ENCODE measurements around the gene PLCB1.

Gene PLCB1

DNA sequence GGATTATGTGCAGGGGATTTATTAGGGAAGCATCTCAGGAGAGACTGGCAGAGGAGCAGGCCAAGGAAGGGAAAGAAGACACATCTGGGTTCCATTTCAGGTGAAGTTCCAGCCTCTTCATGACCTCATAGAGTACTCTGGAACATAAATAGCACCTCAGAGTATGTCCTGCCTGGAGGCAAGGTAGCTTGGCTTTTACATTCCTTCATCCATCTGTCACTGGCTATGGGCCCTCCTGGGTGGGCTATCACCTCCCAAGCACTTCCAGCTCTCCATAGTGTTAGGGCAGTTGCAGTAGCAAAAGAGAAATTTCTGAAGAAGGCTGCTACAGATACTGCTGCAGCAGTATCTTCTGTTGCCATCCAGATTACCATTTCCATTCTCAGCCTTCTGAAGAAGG, 116.0 kb downstream of the PLCB1 start:
- DNase-seq, result no peak

DNA sequence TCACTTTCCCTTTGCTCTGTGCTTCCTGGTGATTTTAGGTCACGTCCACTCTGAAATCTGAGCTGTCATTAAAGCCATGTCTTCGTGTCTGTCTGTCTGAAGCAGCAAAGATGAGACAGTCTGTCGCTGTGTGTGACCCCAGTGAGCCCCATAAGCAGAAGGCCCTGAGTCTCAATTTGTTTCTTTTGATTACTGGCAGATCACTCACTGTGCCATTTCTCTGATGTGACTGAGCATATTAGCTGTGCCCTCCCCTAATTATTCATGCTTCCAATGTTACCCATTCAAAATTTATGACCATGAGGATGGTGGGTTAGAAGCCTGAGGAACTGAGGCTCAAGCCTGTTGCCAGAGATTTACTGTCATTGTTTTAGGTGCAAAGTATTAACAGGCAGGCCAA, 117.6 kb downstream of the PLCB1 start:
- DNase-seq, result no peak

GRCh38 chr20:8250539-8251200, 118.6 kb downstream of the PLCB1 start:
- DNase-seq, result no peak

- DNase-seq, result no peak
These were observed 119.1 kb downstream of the PLCB1 start for GRCh38 chr20:8251201-8251575.

DNA sequence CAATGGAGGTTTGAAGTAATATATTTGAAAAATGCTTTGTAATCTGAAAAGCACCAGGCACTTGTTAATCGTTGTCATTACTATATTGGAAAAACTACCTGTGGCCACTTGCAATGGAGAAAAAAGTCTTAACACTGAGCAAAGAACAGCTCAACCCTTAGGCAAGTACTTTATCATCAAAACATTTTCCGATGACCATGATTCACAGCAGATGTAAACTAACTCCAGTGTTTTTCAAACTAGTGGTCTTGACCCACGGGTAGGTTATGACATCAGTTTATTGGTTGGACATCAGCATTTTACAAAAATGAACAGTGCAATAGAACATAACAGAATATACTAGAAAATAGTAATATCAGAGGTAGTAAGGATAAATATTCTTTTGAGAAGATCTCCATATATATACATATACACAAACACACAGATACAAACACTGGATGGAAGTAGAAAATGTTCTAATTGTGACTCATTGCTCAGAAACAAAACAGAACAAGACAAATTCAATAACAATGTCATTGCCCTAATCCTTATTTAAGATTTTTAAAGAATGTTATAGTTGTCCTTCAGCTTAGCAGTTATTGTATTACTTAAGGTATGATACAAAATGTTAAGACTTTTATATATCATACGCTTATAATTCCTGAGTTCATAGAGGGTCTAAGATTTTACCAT, 123.0 kb downstream of the PLCB1 start:
- no peak for DNase-seq

DNA sequence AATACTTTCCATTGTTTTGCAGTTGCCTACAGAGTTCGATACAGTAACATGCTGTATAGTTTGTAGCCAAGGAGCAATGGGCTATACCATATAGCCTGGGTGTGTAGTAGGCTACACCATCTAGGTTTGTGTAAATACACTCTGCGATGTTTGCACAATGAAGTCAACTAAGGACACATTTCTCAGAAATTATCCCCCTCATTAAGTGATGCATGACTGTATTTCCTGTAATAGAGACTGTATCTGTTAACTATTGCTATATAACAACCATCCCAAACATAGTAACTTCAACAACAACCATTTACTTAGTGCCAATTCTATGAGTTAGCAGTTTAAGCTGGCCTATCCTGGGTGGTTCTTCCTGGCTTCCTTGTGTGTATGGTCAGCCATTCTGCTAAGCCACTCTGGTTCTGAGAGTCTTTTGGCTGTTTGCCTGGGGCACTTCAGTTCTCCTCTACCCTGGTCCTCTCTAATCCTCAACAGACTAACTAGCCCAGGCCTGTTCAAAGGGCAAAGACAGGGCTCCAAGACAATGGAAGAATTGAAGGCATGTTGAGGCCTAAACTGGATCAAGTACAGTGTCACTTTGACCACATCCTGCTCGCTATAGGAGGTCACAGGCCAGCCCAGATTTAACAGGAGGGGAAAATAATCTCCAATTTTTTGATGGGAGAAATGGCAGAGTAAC, 124.0 kb downstream of the PLCB1 start:
- DNase-seq, result no peak

DNA sequence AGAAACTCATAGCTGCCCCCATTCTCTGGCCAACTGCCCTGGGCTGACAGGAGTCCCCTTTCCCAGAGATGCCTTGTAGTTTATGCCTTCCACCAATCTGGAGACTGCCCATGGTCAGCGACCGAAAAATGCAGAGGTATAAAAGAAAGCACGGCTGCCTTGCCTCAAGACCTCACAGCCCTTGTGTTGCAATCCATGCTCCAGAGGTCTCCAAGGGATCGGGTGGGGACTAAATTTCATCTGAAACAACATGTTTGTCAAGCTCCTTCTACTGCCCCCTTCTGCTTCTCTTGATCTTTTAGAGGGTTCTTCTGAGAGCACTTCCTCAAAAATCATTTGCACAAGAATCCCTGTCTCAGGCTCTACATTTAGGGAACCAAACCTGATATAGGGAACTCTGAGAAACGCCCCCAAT, 128.8 kb downstream of the PLCB1 start:
- no peak for DNase-seq

DNA sequence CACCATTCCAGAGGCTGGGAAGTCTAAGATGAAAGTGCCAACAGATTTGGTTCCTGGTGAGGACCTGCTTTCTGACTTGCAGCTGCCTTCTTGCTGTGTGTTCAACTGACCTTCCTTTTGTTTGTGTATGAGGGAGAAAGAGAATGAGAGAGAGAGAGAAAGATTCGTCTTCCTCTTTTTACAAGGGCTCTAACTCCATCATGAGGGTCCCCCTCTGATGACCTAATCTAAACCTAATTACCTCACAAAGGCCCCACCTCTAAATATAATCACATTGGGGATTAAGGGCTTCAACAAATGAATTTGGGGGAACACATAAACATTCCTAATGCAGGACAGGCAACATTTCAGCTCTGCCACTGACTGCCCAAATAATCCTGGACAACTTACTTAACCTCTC, 130.7 kb downstream of the PLCB1 start:
- no peak for DNase-seq

- DNase-seq, result no peak
These were observed 133.5 kb downstream of the PLCB1 start for GRCh38 chr20:8265588-8265987.

DNA sequence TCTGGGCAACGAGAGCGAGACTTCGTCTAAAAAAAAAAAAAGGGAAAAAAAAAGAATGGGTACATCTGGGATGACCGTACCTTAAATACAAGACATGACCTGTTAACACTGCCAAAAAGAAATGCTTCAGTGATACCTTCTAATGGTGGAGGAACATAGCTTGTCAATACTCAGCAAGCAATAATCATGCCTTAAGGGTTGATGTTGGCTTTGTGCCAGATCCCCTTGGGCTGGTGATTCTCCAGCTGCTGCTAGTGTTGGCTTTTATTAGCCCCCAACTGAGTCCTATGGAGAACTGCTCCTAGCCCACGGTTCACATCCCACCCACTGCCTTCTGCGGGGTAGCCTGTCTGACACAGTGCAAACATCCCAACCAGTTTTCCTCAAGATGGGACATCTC, 134.9 kb downstream of the PLCB1 start:
- no peak for DNase-seq

GRCh38 chr20:8271727-8272126, 139.7 kb downstream of the PLCB1 start:
- DNase-seq, result no peak

GRCh38 chr20:8272766-8273165, 140.7 kb downstream of the PLCB1 start:
- no peak for DNase-seq

DNA sequence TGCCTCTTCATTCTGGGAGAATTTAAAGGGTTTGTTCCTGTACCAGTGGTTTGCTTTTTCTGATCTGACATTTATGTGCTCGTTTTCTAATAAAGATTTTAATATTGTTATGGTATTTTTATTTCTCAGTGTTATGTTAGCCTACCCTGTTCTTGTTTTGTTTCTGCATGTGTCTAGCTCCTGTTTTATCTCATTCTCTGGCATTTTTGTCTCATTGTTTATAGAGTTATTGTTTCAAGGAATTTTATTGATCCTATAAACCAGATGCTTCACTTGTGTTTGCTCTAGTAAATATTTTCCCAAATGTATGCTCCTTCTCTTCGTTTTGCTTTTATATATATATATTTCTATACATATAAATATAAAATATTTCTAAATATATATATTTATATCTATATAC, 152.8 kb downstream of the PLCB1 start:
- no peak for DNase-seq

- no peak for DNase-seq
These were observed 155.3 kb downstream of the PLCB1 start for GRCh38 chr20:8287340-8287739.

DNA sequence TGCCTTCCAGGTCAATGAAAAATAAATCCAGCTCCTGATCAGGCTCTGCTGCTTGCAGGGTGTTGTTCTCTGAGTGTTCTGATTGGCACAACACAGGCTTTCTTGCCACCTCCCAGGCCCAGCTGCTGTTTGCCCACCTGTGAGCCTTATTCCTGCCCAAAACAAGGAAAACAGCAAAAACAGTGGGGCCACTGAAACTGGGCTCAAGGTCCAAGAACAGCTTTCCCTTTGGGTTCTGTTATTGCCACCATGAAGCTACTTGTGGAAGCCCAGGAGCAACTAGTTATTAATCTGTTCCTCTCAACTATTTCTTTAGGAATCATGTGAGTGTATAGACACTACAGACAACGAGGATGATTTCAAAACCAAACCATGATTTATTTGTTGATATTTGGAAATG, 159.1 kb downstream of the PLCB1 start:
- no peak for DNase-seq

- no peak for DNase-seq
These were observed 159.8 kb downstream of the PLCB1 start for GRCh38 chr20:8291873-8292272.

- no peak for DNase-seq
These were observed 160.7 kb downstream of the PLCB1 start for GRCh38 chr20:8292793-8293192.

DNA sequence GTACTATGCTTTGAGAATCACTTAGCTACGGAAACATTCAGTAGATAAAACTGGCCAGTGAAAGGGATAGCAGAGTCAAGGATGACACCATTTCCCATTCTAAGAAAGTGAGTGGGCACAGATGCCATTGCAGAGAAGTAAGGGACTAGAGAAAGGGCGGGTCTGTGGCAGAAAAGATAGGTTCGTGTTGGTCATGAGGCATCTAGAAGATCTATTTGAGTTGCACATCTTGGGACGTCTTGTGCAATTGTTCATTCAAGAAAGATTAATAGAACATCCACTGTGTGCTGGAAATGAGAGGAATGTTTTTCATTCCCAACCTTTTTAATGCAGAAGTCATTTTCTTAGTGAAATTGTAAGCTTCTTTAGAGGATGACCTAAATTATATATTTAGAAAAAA, 161.7 kb downstream of the PLCB1 start:
- DNase-seq, result no peak

DNA sequence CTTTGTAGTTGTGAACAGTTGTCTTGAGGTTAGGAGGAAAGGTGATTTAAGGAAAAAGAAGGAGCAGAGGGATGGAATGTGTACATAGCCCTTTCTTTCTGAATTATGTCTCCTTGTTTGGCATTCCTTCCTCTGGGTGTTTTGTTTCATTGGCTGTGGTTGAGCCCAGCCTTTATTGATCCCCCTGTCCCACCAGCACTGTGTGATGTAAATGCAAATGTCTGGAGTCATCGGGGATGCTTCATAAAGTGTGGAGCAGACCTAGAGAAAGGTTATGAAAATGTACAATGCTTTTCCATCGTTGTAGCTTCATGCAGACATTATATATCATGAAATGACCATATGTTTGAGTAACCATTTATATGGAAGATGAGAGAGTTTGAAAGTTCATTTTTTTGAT, 164.5 kb downstream of the PLCB1 start:
- DNase-seq, result no peak

- DNase-seq, result no peak
These were observed 166.5 kb downstream of the PLCB1 start for GRCh38 chr20:8298426-8299043.

GRCh38 chr20:8299921-8300320, 167.9 kb downstream of the PLCB1 start:
- DNase-seq, result no peak

DNA sequence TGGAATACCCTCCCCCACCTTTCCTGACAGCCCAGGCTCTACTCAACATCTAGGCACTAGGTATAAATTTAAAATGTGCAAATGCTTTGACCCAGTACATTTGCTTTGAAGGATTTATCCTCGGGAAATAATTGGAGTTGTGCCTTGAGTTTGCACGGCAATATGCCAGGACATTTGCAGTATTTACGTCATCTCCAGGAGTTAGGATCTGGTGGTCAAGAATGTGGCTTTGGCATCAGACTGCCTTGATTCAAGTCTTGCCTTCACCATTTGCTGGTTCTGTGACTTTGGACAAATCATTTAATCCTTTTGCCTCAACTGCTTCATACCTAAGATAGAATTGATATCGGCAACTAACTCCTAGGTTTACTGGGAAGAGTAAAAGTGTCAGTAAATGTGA, 169.6 kb downstream of the PLCB1 start:
- no peak for DNase-seq

GRCh38 chr20:8303651-8304050, 171.6 kb downstream of the PLCB1 start:
- DNase-seq, result no peak
